Measurements from ENCODE around the gene SMYD3.

SMYD3 gene

GRCh38 chr1:246232126-246232525, 275.0 kb downstream of the SMYD3 start (continued):
- TF ChIP-seq ZNF202 (tag by site-specific recombination; IDR thresholded peaks at IDR 0.05; ENCODE audit: borderline replicate concordance) (no peak), TCF7L2 (IDR thresholded peaks at IDR 0.05; ENCODE audit: borderline replicate concordance, low read depth, low read length) (no peak)

- ChIA-PET POLR2A (no interaction called here), CTCF (no interaction called here)
- Histone ChIP-seq H3K27ac (ENCODE audit: extremely low read depth, low read depth, low read length) (no peak overlapping the region), H3K9me3 (ENCODE audit: control insufficient read depth, insufficient read depth, low read depth, low read length) (no peaks in the 10 kb centered on the region), H3K36me3 (ENCODE audit: control insufficient read depth in 2 of 2, insufficient read depth in 1 of 2, low read length in 2 of 2) (no peaks in the 10 kb centered on the region), H3K4me3 (ENCODE audit: low read depth, low read length) (no peak overlapping the region), H3K4me1 (ENCODE audit: control insufficient read depth, insufficient read depth, low read length) (no peaks in the 10 kb centered on the region)
- TF ChIP-seq ZNF341 (tag by site-specific recombination; IDR thresholded peaks at IDR 0.05; ENCODE audit: low read depth) (no peak), ZSCAN16 (tag by site-specific recombination; IDR thresholded peaks at IDR 0.05) (no peak), HIC1 (tag by site-specific recombination; IDR thresholded peaks at IDR 0.05) (no peak), ZNF10 (tag by site-specific recombination; IDR thresholded peaks at IDR 0.05) (no peak), KLF9 (tag by site-specific recombination; IDR thresholded peaks at IDR 0.05; ENCODE audit: low read depth) (no peak), RBAK (tag by site-specific recombination; IDR thresholded peaks at IDR 0.05) (no peak), ZBTB20 (tag by site-specific recombination; IDR thresholded peaks at IDR 0.05) (no peak), KLF10 (tag by site-specific recombination; IDR thresholded peaks at IDR 0.05) (no peak), ZNF146 (tag by site-specific recombination; IDR thresholded peaks at IDR 0.05) (no peak)
Measured at GRCh38 chr1:246226041-246226440, 281.0 kb downstream of the SMYD3 start.

- H3K36me3 ChIP-seq (ENCODE audit: control insufficient read depth in 2 of 2, insufficient read depth in 1 of 2, low read length in 2 of 2) = no peaks in the 10 kb centered on the region
- H3K27ac ChIP-seq (ENCODE audit: extremely low read depth, low read depth, low read length) = no peak overlapping the region
- no peak for TF ChIP-seq ZNF433 (tag by site-specific recombination; IDR thresholded peaks at IDR 0.05; ENCODE audit: low read depth)
- no peak for TF ChIP-seq GLIS2 (tag by site-specific recombination; IDR thresholded peaks at IDR 0.05)
- TF ChIP-seq ZNF561 (tag by site-specific recombination; IDR thresholded peaks at IDR 0.05; ENCODE audit: borderline replicate concordance) = no peak
- TF ChIP-seq ZXDB (tag by site-specific recombination; IDR thresholded peaks at IDR 0.05) = no peak
- TF ChIP-seq ZNF529 (tag by site-specific recombination; IDR thresholded peaks at IDR 0.05; ENCODE audit: insufficient replicate concordance) = no peak
- no peak for TF ChIP-seq ZBTB20 (tag by site-specific recombination; IDR thresholded peaks at IDR 0.05)
- TF ChIP-seq KLF10 (tag by site-specific recombination; IDR thresholded peaks at IDR 0.05) = no peak
- TF ChIP-seq YY1 (tag by site-specific recombination; IDR thresholded peaks at IDR 0.05) = no peak
- TF ChIP-seq, protein P1, sequence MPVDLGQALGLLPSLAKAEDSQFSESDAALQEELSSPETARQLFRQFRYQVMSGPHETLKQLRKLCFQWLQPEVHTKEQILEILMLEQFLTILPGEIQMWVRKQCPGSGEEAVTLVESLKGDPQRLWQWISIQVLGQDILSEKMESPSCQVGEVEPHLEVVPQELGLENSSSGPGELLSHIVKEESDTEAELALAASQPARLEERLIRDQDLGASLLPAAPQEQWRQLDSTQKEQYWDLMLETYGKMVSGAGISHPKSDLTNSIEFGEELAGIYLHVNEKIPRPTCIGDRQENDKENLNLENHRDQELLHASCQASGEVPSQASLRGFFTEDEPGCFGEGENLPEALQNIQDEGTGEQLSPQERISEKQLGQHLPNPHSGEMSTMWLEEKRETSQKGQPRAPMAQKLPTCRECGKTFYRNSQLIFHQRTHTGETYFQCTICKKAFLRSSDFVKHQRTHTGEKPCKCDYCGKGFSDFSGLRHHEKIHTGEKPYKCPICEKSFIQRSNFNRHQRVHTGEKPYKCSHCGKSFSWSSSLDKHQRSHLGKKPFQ (tag by site-specific recombination; IDR thresholded peaks at IDR 0.05) = no peak
- TF ChIP-seq ZNF19 (tag by site-specific recombination; IDR thresholded peaks at IDR 0.05; ENCODE audit: low read depth) = no peak
- TF ChIP-seq ZNF146 (tag by site-specific recombination; IDR thresholded peaks at IDR 0.05) = no peak
- no peak overlapping the region for H3K4me3 ChIP-seq (ENCODE audit: low read depth, low read length)
- no peaks in the 10 kb centered on the region for H3K9me3 ChIP-seq (ENCODE audit: control insufficient read depth, insufficient read depth, low read depth, low read length)
- H3K4me1 ChIP-seq (ENCODE audit: control insufficient read depth, insufficient read depth, low read length) = no peaks in the 10 kb centered on the region
- POLR2A ChIA-PET = no interaction called here
- CTCF ChIA-PET = no interaction called here
Measured at GRCh38 chr1:246221485-246222255, 285.4 kb downstream of the SMYD3 start.
